ENCODE measurements around the gene TNIP1.
A peak's percentile ranks its signal among the peaks of the same experiment; 100 is the strongest.

The TNIP1 gene

DNA sequence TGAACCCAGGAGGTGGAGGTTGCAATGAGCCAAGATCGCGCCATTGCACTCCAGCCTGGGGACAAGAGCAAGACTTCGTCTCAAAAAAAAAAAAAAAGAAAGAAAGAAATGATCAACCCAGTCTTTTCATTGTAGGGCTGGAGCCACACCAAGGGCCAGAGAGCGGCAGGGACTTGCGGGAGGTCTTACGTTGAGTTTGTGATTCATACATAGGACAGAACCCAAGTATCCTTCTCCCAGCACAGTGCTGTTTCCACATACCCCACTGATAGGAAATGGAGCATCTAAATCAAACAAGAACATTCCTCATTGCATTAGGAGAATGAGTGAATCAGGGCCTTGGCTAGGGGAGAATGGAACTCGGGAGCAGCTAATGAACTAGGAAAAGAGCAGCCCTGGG is 3.5 kb upstream of the TNIP1 start:
- Histone ChIP-seq H3K27me3 (ENCODE audit: insufficient read depth, low read length) (no peaks in the 10 kb centered on the region), H3K9me3 (ENCODE audit: insufficient read depth, low read depth, low read length) (no peaks in the 10 kb centered on the region)

DNA sequence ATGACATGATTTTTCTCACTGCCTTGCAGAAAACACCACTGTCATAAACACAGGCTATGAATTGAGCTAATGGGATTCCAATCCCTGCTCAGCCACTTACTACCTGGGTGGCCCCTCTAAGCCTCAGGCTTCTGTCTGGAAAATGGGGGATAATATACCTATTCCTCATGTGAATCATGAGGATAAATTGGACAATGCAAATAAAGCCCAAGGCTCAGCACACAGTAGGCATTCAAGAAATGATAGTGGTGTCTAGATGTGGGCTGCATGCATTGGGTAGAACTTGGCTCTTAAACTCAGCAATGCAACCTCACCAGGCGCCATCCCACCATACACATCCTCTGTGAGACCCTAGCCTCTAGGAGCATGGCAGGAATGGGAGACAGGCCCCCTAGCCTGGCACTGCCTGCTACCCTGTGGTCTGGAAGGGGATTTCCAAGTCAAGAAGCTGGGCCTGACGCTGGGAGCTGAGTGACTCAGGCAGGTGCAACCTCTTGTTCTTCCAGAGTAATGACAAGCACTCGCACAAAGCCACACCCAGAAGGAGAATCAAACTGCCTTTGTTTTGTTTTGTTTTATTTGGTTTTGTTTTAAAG is 2.3 kb upstream of the TNIP1 start:
- Histone ChIP-seq H3K27me3 (ENCODE audit: insufficient read depth, low read length) (no peaks in the 10 kb centered on the region), H3K79me2 (ENCODE audit: control insufficient read depth, insufficient read depth, low read length, poor library complexity) (peaks cover 8% of the 10 kb centered on the region), H4K8ac (ENCODE audit: low read depth, low read length) (no peak overlapping the region), H3K79me1 (ENCODE audit: low read length) (peaks cover 10% of the 10 kb centered on the region), H2AK5ac (ENCODE audit: low read length) (no peak overlapping the region), H3K4me2 (ENCODE audit: low read length) (no peak overlapping the region), H3K9me3 (ENCODE audit: insufficient read depth, low read depth, low read length) (no peaks in the 10 kb centered on the region), H2BK12ac (ENCODE audit: low read length) (no peak overlapping the region), H3K9ac (ENCODE audit: low read length) (no peak overlapping the region), H3K4ac (ENCODE audit: low read depth, low read length) (no peak overlapping the region), H3K36me3 (ENCODE audit: control insufficient read depth in 1 of 2, insufficient read depth in 2 of 2, low read length in 2 of 2) (peaks cover 5 to 6% of the 10 kb centered on the region in 2 experiments), H4K91ac (ENCODE audit: low read depth, low read length) (no peak overlapping the region), H4K12ac (ENCODE audit: low read depth, low read length) (no peak overlapping the region), H3K23ac (ENCODE audit: low read length) (no peak overlapping the region), H2AFZ (ENCODE audit: insufficient read depth, low read length, poor library complexity) (no peak overlapping the region), H3K18ac (ENCODE audit: low read length) (no peak overlapping the region), H2BK120ac (ENCODE audit: insufficient read depth, low read length, poor library complexity) (no peak overlapping the region), H3K4me3 (ENCODE audit: low read depth, low read length) (no peak overlapping the region), H2BK5ac (ENCODE audit: low read depth, low read length, poor library complexity) (no peak overlapping the region), H3K27ac (ENCODE audit: low read depth, low read length) (no peak overlapping the region), H3K14ac (ENCODE audit: low read length) (no peak overlapping the region), H3K4me1 (ENCODE audit: control insufficient read depth in 1 of 2, insufficient read depth in 2 of 2, low read length in 2 of 2) (peaks cover 3 to 5% of the 10 kb centered on the region in 2 experiments)
- DNase-seq = peak; percentile 76 to 82
- WGBS (ENCODE audit: extremely low coverage, insufficient coverage, insufficient read length) = no CpG with 5 or more reads among the region's 3 CpGs

More for the DNA sequence above, 3.5 kb upstream of the TNIP1 start:
- no peaks in the 10 kb centered on the region for H3K36me3 ChIP-seq (ENCODE audit: control insufficient read depth in 1 of 2, insufficient read depth in 2 of 2, low read length in 2 of 2)
- H3K9ac ChIP-seq (ENCODE audit: low read length) = no peak overlapping the region
- peaks cover 8% of the 10 kb centered on the region for H3K79me2 ChIP-seq (ENCODE audit: control insufficient read depth, insufficient read depth, low read length, poor library complexity)
- no CpG with 5 or more reads among the region's 7 CpGs for WGBS (ENCODE audit: extremely low coverage, insufficient coverage, insufficient read length)
- H3K4me1 ChIP-seq (ENCODE audit: control insufficient read depth in 1 of 2, insufficient read depth in 2 of 2, low read length in 2 of 2) = peaks cover 3 to 5% of the 10 kb centered on the region in 2 experiments
- no peak overlapping the region for H4K91ac ChIP-seq (ENCODE audit: low read depth, low read length)
- no peak overlapping the region for H3K4me2 ChIP-seq (ENCODE audit: low read length)
- no peak overlapping the region for H2BK5ac ChIP-seq (ENCODE audit: low read depth, low read length, poor library complexity)
- no peak overlapping the region for H3K14ac ChIP-seq (ENCODE audit: low read length)
- no peak overlapping the region for H3K23ac ChIP-seq (ENCODE audit: low read length)
- no peak overlapping the region for H2BK12ac ChIP-seq (ENCODE audit: low read length)
- H3K27ac ChIP-seq (ENCODE audit: low read depth, low read length) = no peak overlapping the region
- no peak overlapping the region for H4K8ac ChIP-seq (ENCODE audit: low read depth, low read length)
- H3K4ac ChIP-seq (ENCODE audit: low read depth, low read length) = no peak overlapping the region
- H2AFZ ChIP-seq (ENCODE audit: insufficient read depth, low read length, poor library complexity) = no peak overlapping the region
- no peak overlapping the region for H3K4me3 ChIP-seq (ENCODE audit: low read depth, low read length)
- H2AK5ac ChIP-seq (ENCODE audit: low read length) = no peak overlapping the region
- DNase-seq = no peak
- no peak overlapping the region for H3K18ac ChIP-seq (ENCODE audit: low read length)
- no peak overlapping the region for H4K12ac ChIP-seq (ENCODE audit: low read depth, low read length)
- H3K79me1 ChIP-seq (ENCODE audit: low read length) = peaks cover 10% of the 10 kb centered on the region
- no peak overlapping the region for H2BK120ac ChIP-seq (ENCODE audit: insufficient read depth, low read length, poor library complexity)

DNA sequence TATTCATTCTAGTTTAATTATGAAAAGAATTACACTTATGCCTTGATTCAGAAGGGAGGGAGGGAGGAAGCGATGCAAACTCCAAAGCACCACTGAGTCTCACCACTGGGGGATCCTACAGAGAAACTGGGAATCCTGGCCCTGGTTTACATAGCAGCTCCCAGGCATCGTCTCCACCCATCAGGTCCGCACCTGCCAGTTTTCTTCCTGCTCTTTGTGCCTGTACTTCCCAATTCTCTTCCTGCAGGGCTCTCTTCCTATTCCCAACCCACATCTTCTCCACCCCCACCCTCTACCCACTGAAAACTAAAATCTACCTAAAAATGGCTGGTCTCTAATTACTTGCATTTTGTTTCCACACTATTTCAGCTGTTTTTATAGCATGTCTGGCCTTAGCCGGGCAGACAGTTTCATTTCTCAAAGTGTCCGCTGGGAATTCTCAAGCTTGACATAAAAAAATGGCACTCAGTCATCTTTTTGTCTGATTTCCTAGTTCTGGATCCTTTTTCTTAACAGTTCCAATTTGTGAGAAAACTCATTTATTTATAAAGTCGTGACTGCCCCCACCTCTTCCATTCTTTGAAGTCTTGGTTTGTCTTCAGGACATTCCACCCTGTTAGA is 1.6 kb upstream of the TNIP1 start:
- Histone ChIP-seq H3K23ac (ENCODE audit: low read length) (no peak overlapping the region), H3K9ac (ENCODE audit: low read length) (no peak overlapping the region), H3K14ac (ENCODE audit: low read length) (no peak overlapping the region), H3K79me1 (ENCODE audit: low read length) (peaks cover 10% of the 10 kb centered on the region), H3K36me3 (ENCODE audit: control insufficient read depth in 1 of 2, insufficient read depth in 2 of 2, low read length in 2 of 2) (peaks cover 6 to 7% of the 10 kb centered on the region in 2 experiments), H3K4ac (ENCODE audit: low read depth, low read length) (no peak overlapping the region), H3K4me3 (ENCODE audit: low read depth, low read length) (no peak overlapping the region), H3K4me2 (ENCODE audit: low read length) (no peak overlapping the region), H3K79me2 (ENCODE audit: control insufficient read depth, insufficient read depth, low read length, poor library complexity) (peaks cover 8% of the 10 kb centered on the region), H2BK12ac (ENCODE audit: low read length) (no peak overlapping the region), H2AK5ac (ENCODE audit: low read length) (no peak overlapping the region), H2BK5ac (ENCODE audit: low read depth, low read length, poor library complexity) (no peak overlapping the region), H3K4me1 (ENCODE audit: control insufficient read depth in 1 of 2, insufficient read depth in 2 of 2, low read length in 2 of 2) (peaks cover 3 to 5% of the 10 kb centered on the region in 2 experiments), H4K91ac (ENCODE audit: low read depth, low read length) (no peak overlapping the region), H2BK120ac (ENCODE audit: insufficient read depth, low read length, poor library complexity) (no peak overlapping the region), H4K12ac (ENCODE audit: low read depth, low read length) (no peak overlapping the region), H3K27me3 (ENCODE audit: insufficient read depth, low read length) (no peaks in the 10 kb centered on the region), H2AFZ (ENCODE audit: insufficient read depth, low read length, poor library complexity) (no peak overlapping the region), H3K27ac (ENCODE audit: low read depth, low read length) (no peak overlapping the region), H4K8ac (ENCODE audit: low read depth, low read length) (no peak overlapping the region), H3K9me3 (ENCODE audit: insufficient read depth, low read depth, low read length) (no peaks in the 10 kb centered on the region), H3K18ac (ENCODE audit: low read length) (no peak overlapping the region)
- no CpG with 5 or more reads among the region's 6 CpGs for WGBS (ENCODE audit: extremely low coverage, insufficient coverage, insufficient read length)
- DNase-seq = peak in 1 of 2 donors; percentile 53

DNA sequence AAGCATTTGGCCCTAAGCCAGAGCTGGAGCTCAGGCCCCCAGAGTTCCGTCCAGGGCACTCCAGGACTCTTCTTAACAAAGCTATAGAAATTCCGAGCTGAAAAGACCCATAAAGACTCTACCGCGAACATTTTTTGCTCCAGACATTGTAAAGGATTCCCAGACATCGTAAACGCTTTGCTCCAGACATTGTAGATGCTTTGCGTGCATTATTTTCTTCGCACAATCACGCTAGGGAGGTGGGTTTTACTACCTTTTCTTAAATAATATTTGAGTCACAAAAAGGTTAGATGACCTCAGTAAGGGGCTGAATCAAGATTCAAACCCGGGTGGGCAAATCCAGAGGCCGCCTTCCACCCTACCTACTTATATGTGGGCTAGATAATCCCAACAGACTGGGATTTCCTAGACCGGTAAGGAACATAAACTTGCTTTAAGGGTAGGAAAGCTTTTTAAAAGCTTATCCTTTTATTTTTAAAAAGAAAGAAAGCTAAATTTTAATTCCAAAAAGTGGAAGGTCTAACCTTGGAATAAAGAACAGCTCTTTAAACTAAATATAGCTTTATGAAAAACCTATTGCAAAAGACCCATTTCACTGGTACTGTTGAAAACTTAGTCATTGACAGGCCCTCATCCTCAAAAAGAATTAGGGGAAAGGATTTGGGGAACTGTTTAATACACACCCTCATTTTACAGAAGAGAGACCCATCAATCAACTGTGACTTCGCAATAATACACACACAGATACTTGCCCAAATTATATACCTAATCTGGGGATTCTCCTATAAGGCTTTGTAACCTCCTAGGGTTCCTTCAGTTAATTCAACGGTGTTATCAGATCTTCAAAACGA is 822 bp upstream of the TNIP1 start:
- Histone ChIP-seq H3K9me3 (ENCODE audit: insufficient read depth, low read depth, low read length) (no peaks in the 10 kb centered on the region), H3K4me3 (ENCODE audit: low read depth, low read length) (peak overlapping the region; percentile 96), H3K14ac (ENCODE audit: low read length) (peak overlapping the region; percentile 77), H3K4me2 (ENCODE audit: low read length) (peak overlapping the region; percentile 55), H3K4me1 (ENCODE audit: control insufficient read depth in 1 of 2, insufficient read depth in 2 of 2, low read length in 2 of 2) (peaks cover 3 to 4% of the 10 kb centered on the region in 2 experiments), H2BK120ac (ENCODE audit: insufficient read depth, low read length, poor library complexity) (peak overlapping the region; percentile 60), H3K27ac (ENCODE audit: low read depth, low read length) (peak overlapping the region; percentile 72), H3K36me3 (ENCODE audit: control insufficient read depth in 1 of 2, insufficient read depth in 2 of 2, low read length in 2 of 2) (peaks cover 6 to 7% of the 10 kb centered on the region in 2 experiments), H3K27me3 (ENCODE audit: insufficient read depth, low read length) (no peaks in the 10 kb centered on the region), H4K8ac (ENCODE audit: low read depth, low read length) (peak overlapping the region; percentile 87), H3K9ac (ENCODE audit: low read length) (peak overlapping the region; percentile 41), H2BK5ac (ENCODE audit: low read depth, low read length, poor library complexity) (peak overlapping the region; percentile 99), H3K79me1 (ENCODE audit: low read length) (peaks cover 10% of the 10 kb centered on the region), H2AFZ (ENCODE audit: insufficient read depth, low read length, poor library complexity) (peak overlapping the region; percentile 64), H4K12ac (ENCODE audit: low read depth, low read length) (peak overlapping the region; percentile 54), H2BK12ac (ENCODE audit: low read length) (no peak overlapping the region), H3K23ac (ENCODE audit: low read length) (no peak overlapping the region), H3K18ac (ENCODE audit: low read length) (peak overlapping the region; percentile 55), H3K4ac (ENCODE audit: low read depth, low read length) (peak overlapping the region; percentile 35), H4K91ac (ENCODE audit: low read depth, low read length) (peak overlapping the region; percentile 80), H3K79me2 (ENCODE audit: control insufficient read depth, insufficient read depth, low read length, poor library complexity) (peaks cover 8% of the 10 kb centered on the region), H2AK5ac (ENCODE audit: low read length) (peak overlapping the region; percentile 28)
- WGBS (ENCODE audit: extremely low coverage, insufficient coverage, insufficient read length) = no CpG with 5 or more reads among the region's 15 CpGs
- DNase-seq = peak in 1 of 2 donors; percentile 66

Measured in trophoblast cell (in vitro differentiated cells and primary cell).